HL-60/S4 (cell line): ENCODE data around the gene FOXI1.
"Not testable (repeated sequence)": the region's sequence is repeated elsewhere in the genome, so short reads cannot be mapped to it uniquely, and the experiment has no call there.

Experiments used
- in situ Hi-C: fragments of 300-500 bp; cut with MboI; formaldehyde crosslinking; loops from 2 replicates; pipeline ENCODE4 v1.14.3; 2022; ENCODE audit warnings: low sequenced_read_pairs

Gene FOXI1

GRCh38 chr5:170087168-170087817, 18.4 kb upstream of the FOXI1 start:
- in situ Hi-C loops, result no loop called here

GRCh38 chr5:170092455-170093101, 13.1 kb upstream of the FOXI1 start:
- in situ Hi-C loops, result no loop called here

GRCh38 chr5:170094329-170094728, 11.4 kb upstream of the FOXI1 start:
- in situ Hi-C loops, result not testable (repeated sequence)

GRCh38 chr5:170095646-170096045, 10.1 kb upstream of the FOXI1 start:
- in situ Hi-C loops, result no loop called here

DNA sequence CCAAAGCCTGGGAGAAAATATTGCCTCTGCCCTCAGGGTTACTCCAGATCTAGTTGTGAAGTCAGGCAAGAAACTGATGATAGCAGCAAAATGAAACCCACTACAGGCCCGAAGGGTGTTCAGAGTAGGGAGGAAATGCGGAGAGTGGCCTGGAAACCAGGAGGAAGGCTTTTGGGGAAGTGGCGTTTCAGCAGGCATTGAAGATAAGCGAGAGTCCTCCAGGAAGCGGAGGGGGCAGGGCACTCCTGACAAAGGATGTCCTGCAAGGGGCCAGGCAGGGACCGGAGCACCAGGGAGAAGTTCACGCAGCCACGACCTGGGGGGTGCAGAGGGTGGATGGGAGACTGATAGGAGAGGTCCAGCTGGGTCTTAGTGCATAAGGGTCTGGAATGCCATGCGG, 7.8 kb upstream of the FOXI1 start:
- in situ Hi-C loops, result no loop called here

DNA sequence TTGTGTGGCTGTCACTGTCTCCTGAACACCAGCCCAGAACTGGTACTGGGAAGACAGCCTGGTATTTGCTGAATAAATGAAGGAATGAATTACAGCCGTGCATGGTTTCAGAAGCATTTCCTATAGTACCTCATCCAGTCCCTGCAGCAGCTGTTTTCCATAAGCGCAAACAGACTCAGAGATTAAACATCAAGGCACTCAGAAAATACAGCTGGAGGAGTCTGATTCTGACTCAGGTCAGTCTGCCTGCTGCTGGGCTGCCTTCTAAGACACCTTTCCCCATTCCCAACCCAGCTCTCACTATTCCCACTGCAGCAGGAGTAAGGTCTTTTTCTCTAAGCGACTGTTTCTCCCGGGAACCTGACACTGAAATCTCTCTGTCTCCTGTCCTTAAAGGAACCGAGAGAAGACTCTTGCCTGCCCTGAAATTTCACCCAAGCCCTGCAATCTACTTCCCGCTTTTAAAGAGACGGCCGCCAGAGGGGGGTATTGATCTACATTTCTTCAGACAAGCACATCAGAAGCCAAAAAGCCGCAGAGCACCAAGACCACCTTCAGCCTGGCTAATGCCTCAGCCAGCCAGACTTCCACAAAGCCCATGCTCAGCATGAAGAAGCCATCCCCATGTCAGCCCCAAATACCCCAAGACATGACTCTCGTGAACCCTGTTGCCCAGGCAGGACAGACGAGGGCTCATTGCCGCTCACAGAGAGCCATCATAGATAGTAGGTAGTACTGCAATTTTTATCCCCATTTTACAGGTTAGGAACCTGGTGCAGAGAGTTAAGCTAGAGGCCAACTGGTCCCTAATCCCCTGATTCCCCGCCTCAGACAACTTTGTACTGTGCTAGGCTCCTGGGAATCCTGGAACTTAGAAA, 5.4 kb upstream of the FOXI1 start:
- in situ Hi-C loops, result loop anchor here (25.0 kb wide), 1 partner anchor 312 kb away; no protein-coding TSS in a partner anchor

DNA sequence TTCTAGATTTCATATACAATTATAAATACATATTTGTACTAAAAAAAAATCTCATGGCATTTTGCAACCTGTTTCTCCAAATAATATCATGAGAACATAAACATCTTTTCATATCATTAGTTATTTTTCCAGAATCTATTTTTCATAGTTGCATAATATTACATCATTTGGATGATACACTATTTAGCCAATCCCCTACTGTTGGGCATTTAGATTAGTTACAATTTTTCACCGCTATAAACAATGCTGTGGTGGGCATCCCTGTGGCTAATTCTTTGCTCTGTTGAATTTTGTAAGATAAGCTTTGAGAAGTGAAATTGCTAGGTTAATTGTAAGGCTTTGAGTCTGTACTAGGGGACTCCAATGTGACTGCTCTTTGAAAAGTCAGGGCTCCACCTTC, 2.2 kb upstream of the FOXI1 start:
- in situ Hi-C loops, result loop anchor here (25.0 kb wide), 1 partner anchor 309 kb away; no protein-coding TSS in a partner anchor

DNA sequence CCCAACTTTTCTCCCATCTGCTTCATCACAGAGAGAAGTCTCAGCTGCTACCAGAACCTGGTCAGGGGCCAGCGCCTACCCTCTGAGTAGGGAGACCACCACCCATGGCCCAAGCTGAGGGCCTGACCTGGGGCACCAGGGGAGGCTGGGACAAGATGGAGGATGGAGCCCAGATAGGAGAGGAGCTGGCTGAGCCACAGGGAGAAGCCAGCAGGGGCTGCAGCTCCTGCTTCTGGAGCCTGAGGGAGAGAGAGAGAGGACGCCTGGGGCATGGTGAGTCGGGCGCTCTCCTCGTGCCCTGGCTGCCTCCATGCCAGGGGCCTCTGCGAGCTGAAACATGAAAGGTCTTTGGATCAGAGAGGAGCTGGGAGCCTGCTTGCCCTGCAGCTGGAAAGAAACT, 1.4 kb upstream of the FOXI1 start:
- in situ Hi-C loops, result loop anchor here (25.0 kb wide), 1 partner anchor 308 kb away; no protein-coding TSS in a partner anchor

DNA sequence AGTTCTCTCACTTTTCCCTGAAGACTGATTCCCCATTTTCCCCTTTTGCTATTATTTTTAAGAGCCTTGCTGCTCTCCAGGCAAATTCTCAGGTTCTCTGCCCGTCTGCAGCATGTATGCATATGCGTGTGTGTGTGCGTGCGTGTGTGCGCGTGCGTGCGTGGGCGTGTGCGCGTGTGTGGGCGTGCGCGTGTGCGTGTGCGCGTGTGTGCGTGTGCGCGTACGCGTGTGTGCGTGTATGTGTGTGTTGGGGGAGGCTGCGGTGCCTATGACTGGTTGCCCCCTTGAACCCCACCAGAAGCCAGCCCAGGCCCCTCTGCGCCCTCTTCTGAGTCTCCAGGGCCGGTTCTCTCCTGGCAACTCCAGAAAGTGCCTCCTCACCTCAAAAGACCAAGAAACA, 987 bp upstream of the FOXI1 start:
- in situ Hi-C loops, result loop anchor here (25.0 kb wide), 1 partner anchor 308 kb away; no protein-coding TSS in a partner anchor

GRCh38 chr5:170107674-170108073, 2.0 kb downstream of the FOXI1 start:
- in situ Hi-C loops, result loop anchor here (25.0 kb wide), 1 partner anchor 305 kb away; no protein-coding TSS in a partner anchor

DNA sequence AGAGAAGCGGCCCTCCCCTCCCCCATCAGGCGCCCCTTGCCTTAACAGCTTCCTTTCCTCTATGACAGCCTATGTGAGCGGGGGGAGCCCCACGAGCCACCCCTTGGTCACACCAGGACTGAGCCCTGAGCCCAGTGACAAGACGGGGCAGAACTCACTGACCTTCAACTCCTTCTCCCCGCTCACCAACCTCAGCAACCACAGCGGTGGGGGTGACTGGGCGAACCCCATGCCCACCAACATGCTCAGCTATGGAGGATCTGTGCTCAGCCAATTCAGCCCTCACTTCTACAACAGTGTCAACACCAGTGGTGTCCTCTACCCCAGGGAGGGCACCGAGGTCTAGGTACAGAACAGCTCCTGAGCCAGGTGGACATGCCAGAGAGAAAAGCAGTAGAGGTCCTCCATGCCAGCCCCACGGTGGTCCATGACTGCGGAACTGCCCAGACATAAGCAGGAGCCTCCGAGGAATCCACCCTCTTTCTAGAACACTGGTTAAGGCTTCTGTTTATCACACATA, 2.6 kb downstream of the FOXI1 start:
- in situ Hi-C loops, result loop anchor here (25.0 kb wide), 1 partner anchor 304 kb away; no protein-coding TSS in a partner anchor

GRCh38 chr5:170109059-170110031, 3.6 kb downstream of the FOXI1 start:
- in situ Hi-C loops, result loop anchor here (5.0 to 25.0 kb wide), 2 partner anchors 78 to 303 kb away; no protein-coding TSS in a partner anchor

- in situ Hi-C loops, result loop anchor here (5.0 to 25.0 kb wide), 2 partner anchors 77 to 302 kb away; no protein-coding TSS in a partner anchor
Measured at GRCh38 chr5:170110403-170111087, 4.8 kb downstream of the FOXI1 start.

GRCh38 chr5:170111088-170111785, 5.5 kb downstream of the FOXI1 start:
- in situ Hi-C loops, result loop anchor here (5.0 to 25.0 kb wide), 2 partner anchors 76 to 301 kb away; no protein-coding TSS in a partner anchor

- in situ Hi-C loops, result loop anchor here (5.0 to 25.0 kb wide), 2 partner anchors 74 to 299 kb away; no protein-coding TSS in a partner anchor
Measured at GRCh38 chr5:170112876-170113521, 7.3 kb downstream of the FOXI1 start.

- in situ Hi-C loops, result loop anchor here (5.0 to 25.0 kb wide), 2 partner anchors 74 to 299 kb away; no protein-coding TSS in a partner anchor
Measured at GRCh38 chr5:170113522-170113900, 7.8 kb downstream of the FOXI1 start.

GRCh38 chr5:170114271-170114670, 8.6 kb downstream of the FOXI1 start:
- in situ Hi-C loops, result loop anchor here (5.0 to 25.0 kb wide), 2 partner anchors 73 to 298 kb away; no protein-coding TSS in a partner anchor

GRCh38 chr5:170115925-170116324, 10.2 kb downstream of the FOXI1 start:
- in situ Hi-C loops, result loop anchor here (25.0 kb wide), 1 partner anchor 296 kb away; no protein-coding TSS in a partner anchor
